Mucosa of stomach (tissue), 1 donor: Measurements from ENCODE around the gene A3GALT2.

Experiments used
- H3K27me3 ChIP-seq: one replicate; pipeline ENCODE4 v1.7.0; 2013; ENCODE audit warnings: mild to moderate bottlenecking, low read length; ENCODE audit not compliant: control insufficient read depth, insufficient read depth
- H3K36me3 ChIP-seq: one replicate; pipeline ENCODE4 v1.7.0; 2013; ENCODE audit warnings: low read length; ENCODE audit not compliant: control insufficient read depth, insufficient read depth
- H3K4me1 ChIP-seq: one replicate; pipeline ENCODE4 v1.7.0; 2013; ENCODE audit warnings: mild to moderate bottlenecking, low read length; ENCODE audit not compliant: control insufficient read depth, insufficient read depth
- H3K4me3 ChIP-seq: one replicate; pipeline ENCODE4 v1.7.0; 2013; ENCODE audit warnings: low read length
- H3K9ac ChIP-seq: one replicate; pipeline ENCODE4 v1.7.0; 2013; ENCODE audit warnings: mild to moderate bottlenecking, low read length, moderate library complexity
- H3K9me3 ChIP-seq: one replicate; pipeline ENCODE4 v1.7.0; 2013; ENCODE audit warnings: mild to moderate bottlenecking, low read length, moderate library complexity; ENCODE audit not compliant: control insufficient read depth
- donor health status: Pancreatic carcinoma.

A3GALT2 gene

DNA sequence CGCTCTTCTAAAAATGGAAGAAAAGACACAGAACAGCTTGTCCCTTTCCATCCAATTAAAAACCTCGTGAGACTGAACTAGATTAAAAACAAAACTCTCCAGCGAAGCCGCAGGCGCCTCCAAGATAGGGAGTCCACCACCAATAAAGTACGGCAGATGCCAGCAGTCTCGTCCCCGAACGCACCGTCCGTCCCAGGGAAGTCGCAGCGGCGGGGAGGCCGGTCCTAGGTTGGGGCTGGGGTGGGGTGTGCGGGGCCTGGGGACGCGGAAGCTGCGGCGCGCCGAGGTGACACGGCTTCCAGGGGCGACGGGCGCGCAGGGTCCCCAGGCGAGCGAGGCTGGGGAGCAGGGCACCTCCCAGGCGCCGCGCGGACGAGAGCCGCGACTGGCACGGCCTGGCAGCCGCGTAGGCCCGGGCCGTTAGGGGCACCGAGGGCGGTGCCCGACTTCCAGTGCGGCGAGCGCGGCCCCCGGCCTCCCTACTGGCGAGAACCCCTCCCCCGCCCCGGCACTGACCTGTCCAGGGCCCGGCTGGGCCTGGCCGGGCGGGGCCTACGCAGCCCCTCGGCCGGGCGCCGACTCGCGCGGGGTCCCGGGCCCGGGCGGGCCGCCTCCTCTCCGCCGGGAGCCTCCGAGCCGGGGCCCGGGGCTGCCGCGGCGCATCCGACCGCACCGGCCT is 28.3 kb upstream of the A3GALT2 start:
- Histone ChIP-seq H3K27me3 (no peaks in the 10 kb centered on the region), H3K4me1 (peaks cover 30% of the 10 kb centered on the region), H3K36me3 (no peaks in the 10 kb centered on the region), H3K9ac (peak overlapping the region; percentile 83), H3K9me3 (no peaks in the 10 kb centered on the region), H3K4me3 (peak overlapping the region; percentile 40)

GRCh38 chr1:33348676-33349080 is 27.8 kb upstream of the A3GALT2 start:
- Histone ChIP-seq H3K4me3 (peak overlapping the region; percentile 40), H3K9ac (peak overlapping the region; percentile 83), H3K27me3 (no peaks in the 10 kb centered on the region), H3K4me1 (peaks cover 32% of the 10 kb centered on the region), H3K36me3 (no peaks in the 10 kb centered on the region), H3K9me3 (no peaks in the 10 kb centered on the region)

GRCh38 chr1:33348194-33348593 is 27.3 kb upstream of the A3GALT2 start:
- Histone ChIP-seq H3K36me3 (no peaks in the 10 kb centered on the region), H3K4me1 (peaks cover 37% of the 10 kb centered on the region), H3K4me3 (peak overlapping the region; percentile 40)

GRCh38 chr1:33347650-33347992 is 26.7 kb upstream of the A3GALT2 start:
- no peaks in the 10 kb centered on the region for H3K27me3 ChIP-seq
- H3K4me1 ChIP-seq, result peaks cover 43% of the 10 kb centered on the region
- H3K9me3 ChIP-seq, result no peaks in the 10 kb centered on the region
- H3K9ac ChIP-seq, result peak overlapping the region; percentile 83
- H3K36me3 ChIP-seq, result no peaks in the 10 kb centered on the region
- H3K4me3 ChIP-seq, result no peak overlapping the region

More at GRCh38 chr1:33348194-33348593, 27.3 kb upstream of the A3GALT2 start:
- H3K9me3 ChIP-seq, result no peaks in the 10 kb centered on the region
- H3K9ac ChIP-seq, result peak overlapping the region; percentile 83
- H3K27me3 ChIP-seq, result no peaks in the 10 kb centered on the region

DNA sequence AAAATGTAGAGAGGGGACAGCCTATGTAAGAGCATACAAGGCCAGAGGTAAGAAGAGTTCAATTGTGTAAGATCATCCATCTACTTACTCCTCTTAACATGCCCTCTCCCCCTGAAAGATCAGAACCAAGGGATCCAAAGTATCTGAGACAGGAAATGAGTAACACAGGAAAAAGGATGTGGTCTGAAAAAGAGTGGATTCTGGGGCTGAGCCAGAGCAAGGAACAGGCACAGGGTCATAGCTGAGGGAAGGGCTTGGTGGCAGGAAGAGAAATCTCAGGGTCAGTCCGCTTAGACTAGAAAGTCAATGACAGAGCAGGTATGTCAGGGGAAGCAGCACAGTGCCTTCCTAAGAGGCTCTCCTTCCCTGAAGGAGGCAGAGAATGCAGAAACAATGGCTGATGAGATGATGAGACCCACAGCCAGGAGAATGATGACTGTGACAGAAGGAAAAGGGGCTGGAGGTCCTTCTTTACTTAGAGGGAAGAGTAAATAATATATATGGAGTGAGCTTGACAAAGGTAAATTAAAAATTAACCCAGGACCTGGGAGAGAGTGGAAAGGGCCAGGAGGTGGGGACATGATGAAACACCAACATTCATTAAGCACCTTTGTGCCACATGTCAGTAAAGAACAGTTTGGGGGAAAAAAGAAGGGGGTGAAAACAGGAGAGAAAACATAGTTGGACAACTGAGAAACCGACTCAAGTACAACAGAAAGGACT is 26.2 kb upstream of the A3GALT2 start:
- H3K4me1 ChIP-seq, result peaks cover 47% of the 10 kb centered on the region
- peak overlapping the region; percentile 83 for H3K9ac ChIP-seq
- H3K9me3 ChIP-seq, result no peaks in the 10 kb centered on the region
- no peak overlapping the region for H3K4me3 ChIP-seq
- H3K36me3 ChIP-seq, result no peaks in the 10 kb centered on the region
- H3K27me3 ChIP-seq, result no peaks in the 10 kb centered on the region

DNA sequence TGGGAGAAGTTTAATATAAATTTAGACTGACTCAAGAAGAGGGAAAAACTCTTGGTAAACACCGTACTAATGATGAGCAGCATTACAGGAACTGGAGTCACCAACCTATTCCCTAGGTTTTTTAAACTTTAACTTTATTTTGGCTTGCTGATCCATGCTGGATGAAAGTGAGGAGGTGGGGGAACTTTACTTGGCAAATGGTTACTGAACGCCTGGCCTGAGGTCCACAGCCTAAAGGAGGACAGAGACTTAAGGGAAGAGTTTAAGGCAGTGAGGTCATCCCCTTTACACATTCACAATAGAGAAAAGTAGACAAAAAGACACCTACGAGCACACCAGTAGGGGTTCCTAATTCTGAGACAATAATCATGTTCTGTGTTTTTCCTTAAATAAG is 25.6 kb upstream of the A3GALT2 start:
- Histone ChIP-seq H3K36me3 (no peaks in the 10 kb centered on the region), H3K27me3 (no peaks in the 10 kb centered on the region), H3K4me3 (no peak overlapping the region), H3K4me1 (peaks cover 53% of the 10 kb centered on the region), H3K9me3 (no peaks in the 10 kb centered on the region), H3K9ac (peak overlapping the region; percentile 83)

- Histone ChIP-seq H3K9me3 (no peaks in the 10 kb centered on the region), H3K9ac (no peak overlapping the region), H3K27me3 (no peaks in the 10 kb centered on the region), H3K4me1 (peaks cover 63% of the 10 kb centered on the region), H3K4me3 (no peak overlapping the region), H3K36me3 (no peaks in the 10 kb centered on the region)
Observed at GRCh38 chr1:33344896-33345560, 24.1 kb upstream of the A3GALT2 start.

DNA sequence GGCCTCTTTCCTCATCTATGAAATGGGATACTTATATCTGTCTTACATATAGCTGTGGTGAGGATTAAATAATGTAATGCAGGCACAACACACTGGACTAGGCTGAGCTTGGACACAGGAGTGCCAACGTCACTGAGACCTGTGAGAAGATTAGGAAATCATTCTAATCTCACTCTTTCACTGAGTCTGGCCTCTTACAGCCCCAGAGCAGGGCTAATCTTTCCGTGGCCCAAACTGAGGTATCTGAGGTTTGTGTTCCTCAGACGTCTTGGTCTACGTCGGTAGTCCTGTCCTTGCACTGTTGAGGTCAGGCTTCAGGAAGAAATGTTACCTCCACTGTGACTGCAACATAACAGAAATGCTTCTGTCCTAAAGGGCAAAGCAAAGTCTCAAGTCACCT is 22.6 kb upstream of the A3GALT2 start:
- H3K36me3 ChIP-seq, result no peaks in the 10 kb centered on the region
- peaks cover 78% of the 10 kb centered on the region for H3K4me1 ChIP-seq
- H3K27me3 ChIP-seq, result no peaks in the 10 kb centered on the region
- no peak overlapping the region for H3K4me3 ChIP-seq
- H3K9ac ChIP-seq, result no peak overlapping the region
- H3K9me3 ChIP-seq, result no peaks in the 10 kb centered on the region

DNA sequence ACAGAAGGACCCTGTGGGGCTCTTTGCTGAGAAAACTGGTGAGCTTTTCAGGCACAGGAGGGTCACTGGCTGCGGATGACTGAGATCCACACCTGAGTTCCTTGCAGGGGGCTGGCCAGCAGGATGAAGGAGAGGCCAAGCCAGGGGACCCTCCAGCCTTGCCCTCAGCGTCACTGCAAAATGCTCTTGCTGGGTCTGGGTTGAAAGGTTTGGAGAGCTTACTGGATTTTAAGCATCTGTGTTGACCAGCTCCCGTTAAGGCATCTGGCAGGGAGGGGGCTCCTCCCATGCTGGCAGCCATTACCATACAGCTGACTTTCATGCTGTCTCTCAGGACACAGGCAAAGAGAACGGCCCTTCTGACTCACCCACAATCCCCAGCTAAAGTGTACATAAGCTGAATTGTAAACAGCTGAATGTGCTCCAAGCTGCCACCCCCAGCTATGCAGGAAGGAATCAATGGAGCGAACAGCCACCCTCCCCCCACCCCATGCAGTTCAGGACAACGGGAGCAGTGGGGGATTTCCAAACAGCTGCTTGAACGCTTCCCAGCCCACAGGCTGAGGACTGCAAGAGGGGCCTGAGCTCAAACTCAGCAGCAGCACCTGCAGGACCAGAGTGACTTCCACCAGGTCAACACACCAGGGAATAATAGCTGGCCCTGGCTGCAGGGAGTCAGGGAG is 21.3 kb upstream of the A3GALT2 start:
- no peaks in the 10 kb centered on the region for H3K27me3 ChIP-seq
- H3K9ac ChIP-seq, result peak overlapping the region; percentile 31
- H3K9me3 ChIP-seq, result no peaks in the 10 kb centered on the region
- no peaks in the 10 kb centered on the region for H3K36me3 ChIP-seq
- no peak overlapping the region for H3K4me3 ChIP-seq
- peaks cover 80% of the 10 kb centered on the region for H3K4me1 ChIP-seq

- H3K9ac ChIP-seq, result no peak overlapping the region
- H3K36me3 ChIP-seq, result no peaks in the 10 kb centered on the region
- peaks cover 75% of the 10 kb centered on the region for H3K4me1 ChIP-seq
- H3K9me3 ChIP-seq, result no peaks in the 10 kb centered on the region
- no peaks in the 10 kb centered on the region for H3K27me3 ChIP-seq
- H3K4me3 ChIP-seq, result no peak overlapping the region
Observed at GRCh38 chr1:33341190-33341589, 20.3 kb upstream of the A3GALT2 start.

DNA sequence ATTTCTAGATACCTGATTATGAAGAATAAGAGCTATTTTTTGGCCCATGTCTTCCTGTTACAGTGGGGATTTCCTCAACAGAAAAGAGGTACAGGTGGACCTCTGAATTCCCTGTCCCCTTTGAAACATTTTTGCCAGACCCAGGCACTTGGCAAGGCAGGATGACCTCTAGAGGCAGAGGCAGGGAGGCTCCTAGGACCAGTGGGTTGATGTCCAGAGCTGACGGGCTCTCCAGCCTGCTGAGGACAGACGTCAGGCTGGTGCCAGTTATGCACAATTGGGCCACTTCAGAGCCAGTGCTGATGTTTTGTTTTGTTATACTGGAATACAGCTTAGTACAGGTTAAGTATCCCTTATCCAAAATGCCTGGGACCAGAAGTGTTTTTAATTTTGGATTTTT is 18.5 kb upstream of the A3GALT2 start:
- H3K4me1 ChIP-seq, result peaks cover 80% of the 10 kb centered on the region
- no peaks in the 10 kb centered on the region for H3K36me3 ChIP-seq
- H3K4me3 ChIP-seq, result no peak overlapping the region
- no peaks in the 10 kb centered on the region for H3K27me3 ChIP-seq
- peak overlapping the region; percentile 63 for H3K9ac ChIP-seq
- H3K9me3 ChIP-seq, result no peaks in the 10 kb centered on the region
